Thoracic aorta (tissue), 2 donors: Measurements from ENCODE around the gene TMEM185A. TPM values are rescaled to one million over a fixed set of nuclear protein-coding genes. Genes with fewer than 3 reads are reported as not detected.

Experiments used
- ATAC-seq: fragments of 150-250 bp; one replicate; pipeline ENCODE4 v1.8.0; 2017; ENCODE audit warnings: low read depth; ENCODE audit not compliant: insufficient number of reproducible peaks, low FRiP score
- DNase-seq: peaks from one replicate; pipeline ENCODE4 v3.0.0-alpha.2; 2020; ENCODE audit warnings: low spot score
- H3K27ac ChIP-seq, 2 donors: fragments of 200-600 bp; sonication (generic); 1 replicate in 1 of 2; 2 replicates in 1 of 2; pipeline ENCODE4 v1.5.1; 2016; ENCODE audit warnings: mild to moderate bottlenecking in 2 of 2, moderate library complexity in 2 of 2
- H3K27me3 ChIP-seq: fragments of 200-600 bp; sonication (generic); replicated peaks from 2 replicates; pipeline ENCODE4 v1.6.0; 2016; ENCODE audit warnings: mild to moderate bottlenecking; ENCODE audit not compliant: insufficient read depth
- H3K36me3 ChIP-seq: fragments of 200-600 bp; sonication (generic); one replicate; pipeline ENCODE4 v1.5.1; 2016
- H3K4me1 ChIP-seq, 2 donors: fragments of 200-600 bp; sonication (generic); 1 replicate in 1 of 2; 2 replicates in 1 of 2; pipeline versions ENCODE4 v1.5.1 to v1.6.0; 2016; ENCODE audit warnings: low read depth in 2 of 2, mild to moderate bottlenecking in 1 of 2; ENCODE audit not compliant: control insufficient read depth in 1 of 2
- H3K4me3 ChIP-seq: fragments of 200-600 bp; sonication (generic); 2 replicates; pipeline ENCODE4 v1.5.1; 2016; ENCODE audit warnings: mild to moderate bottlenecking
- H3K9me3 ChIP-seq: fragments of 200-600 bp; sonication (generic); 2 replicates; pipeline ENCODE4 v1.5.1; 2016
- CTCF ChIP-seq: fragments of 200-600 bp; sonication (generic); IDR thresholded peaks from one replicate; pipeline ENCODE4 v1.5.1; 2019; ENCODE audit warnings: antibody characterized with exemption
- total RNA-seq, 2 donors: library from RNA; depleted of rRNA; stranded (reverse); fragments of >200 nt; gene quantifications; one replicate each; pipeline versions ENCODE4 v1.1.0 to v1.2.3, GENCODE V29; 2016

Gene TMEM185A
- total RNA-seq, 2 donors from 2014 or later = 17.6 to 21.5 TPM

GRCh38 chrX:149641835-149642234, 10.2 kb upstream of the TMEM185A start:
- Histone ChIP-seq H3K27me3 (no peaks in the 10 kb centered on the region), H3K9me3 (no peaks in the 10 kb centered on the region), H3K4me3 (no peak overlapping the region), H3K36me3 (no peaks in the 10 kb centered on the region), H3K27ac (no peak overlapping the region), H3K4me1 (no peaks in the 10 kb centered on the region)
- DNase-seq (no peak), ATAC-seq (no peak)
- TF ChIP-seq CTCF = no peak

DNA sequence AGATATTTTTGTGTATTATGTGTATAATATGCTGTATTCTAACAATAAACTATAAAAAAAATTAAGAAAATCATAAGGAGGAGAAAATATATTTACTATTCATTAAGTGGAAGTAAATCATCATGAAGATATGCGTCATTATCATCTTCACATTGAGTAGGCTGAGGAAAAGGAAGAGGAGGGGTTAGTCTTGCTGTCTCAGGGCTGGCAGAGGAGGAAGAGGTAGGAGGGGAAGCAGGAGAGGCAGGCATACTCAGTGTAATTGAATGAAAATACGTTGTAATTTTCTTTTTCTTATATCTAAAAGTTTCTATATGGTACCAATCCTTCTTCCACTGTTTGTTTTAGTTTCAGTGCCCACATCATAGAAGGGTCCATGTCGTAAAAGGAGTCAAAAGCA, 9.8 kb upstream of the TMEM185A start:
- ATAC-seq = no peak
- H3K27ac ChIP-seq = no peak overlapping the region
- H3K4me1 ChIP-seq = no peaks in the 10 kb centered on the region
- no peaks in the 10 kb centered on the region for H3K9me3 ChIP-seq
- no peaks in the 10 kb centered on the region for H3K36me3 ChIP-seq
- no peak for DNase-seq
- TF ChIP-seq CTCF = no peak
- no peak overlapping the region for H3K4me3 ChIP-seq
- no peaks in the 10 kb centered on the region for H3K27me3 ChIP-seq

- Histone ChIP-seq H3K4me1 (no peaks in the 10 kb centered on the region), H3K27ac (no peak overlapping the region), H3K27me3 (no peaks in the 10 kb centered on the region), H3K4me3 (no peak overlapping the region), H3K9me3 (no peaks in the 10 kb centered on the region), H3K36me3 (no peaks in the 10 kb centered on the region)
- ATAC-seq = no peak
- DNase-seq = no peak
- no peak for TF ChIP-seq CTCF
These were observed 8.0 kb upstream of the TMEM185A start for GRCh38 chrX:149639568-149639967.

- TF ChIP-seq CTCF = no peak
- Histone ChIP-seq H3K36me3 (no peaks in the 10 kb centered on the region), H3K4me3 (no peak overlapping the region), H3K9me3 (no peaks in the 10 kb centered on the region), H3K27ac (no peak overlapping the region), H3K4me1 (no peaks in the 10 kb centered on the region), H3K27me3 (no peaks in the 10 kb centered on the region)
- DNase-seq (no peak), ATAC-seq (no peak)
These were observed 7.3 kb upstream of the TMEM185A start for GRCh38 chrX:149638860-149639259.

- no peaks in the 10 kb centered on the region for H3K27me3 ChIP-seq
- peaks cover 4 to 5% of the 10 kb centered on the region in 2 donors for H3K4me1 ChIP-seq
- H3K4me3 ChIP-seq = no peak overlapping the region
- DNase-seq = no peak
- no peak for ATAC-seq
- H3K36me3 ChIP-seq = no peaks in the 10 kb centered on the region
- H3K27ac ChIP-seq = no peak overlapping the region
- no peak for TF ChIP-seq CTCF
- no peaks in the 10 kb centered on the region for H3K9me3 ChIP-seq
These were observed 1.9 kb upstream of the TMEM185A start for GRCh38 chrX:149633511-149633910.
